Measurements from ENCODE around the gene GRIK1.

Gene GRIK1

GRCh38 chr21:29580732-29581285 is 359.0 kb downstream of the GRIK1 start:
- Histone ChIP-seq H3K4me1 (ENCODE audit: control insufficient read depth, low read depth, low read length) (no peaks in the 10 kb centered on the region), H3K9me3 (ENCODE audit: control insufficient read depth, low read depth, low read length) (no peaks in the 10 kb centered on the region)

GRCh38 chr21:29578306-29578705 is 361.5 kb downstream of the GRIK1 start:
- no peak overlapping the region for H3K4me3 ChIP-seq (ENCODE audit: low read length)
- H3K4me1 ChIP-seq (ENCODE audit: control insufficient read depth, low read depth, low read length): no peaks in the 10 kb centered on the region
- no peaks in the 10 kb centered on the region for H3K27me3 ChIP-seq (ENCODE audit: control insufficient read depth, insufficient read depth, low read length)
- H3K27ac ChIP-seq (ENCODE audit: low read length): no peak overlapping the region
- H3K9me3 ChIP-seq (ENCODE audit: control insufficient read depth, low read depth, low read length): no peaks in the 10 kb centered on the region
- no peaks in the 10 kb centered on the region for H3K36me3 ChIP-seq (ENCODE audit: control insufficient read depth, low read depth, low read length)
- H3K9ac ChIP-seq (ENCODE audit: low read length): no peak overlapping the region

More at GRCh38 chr21:29580732-29581285, 359.0 kb downstream of the GRIK1 start:
- Histone ChIP-seq H3K27ac (ENCODE audit: low read length) (no peak overlapping the region), H3K36me3 (ENCODE audit: control insufficient read depth, low read depth, low read length) (no peaks in the 10 kb centered on the region), H3K4me3 (ENCODE audit: low read length) (no peak overlapping the region), H3K27me3 (ENCODE audit: control insufficient read depth, insufficient read depth, low read length) (no peaks in the 10 kb centered on the region), H3K9ac (ENCODE audit: low read length) (no peak overlapping the region)

GRCh38 chr21:29571949-29572348 is 367.8 kb downstream of the GRIK1 start:
- H3K4me3 ChIP-seq (ENCODE audit: low read length): no peak overlapping the region
- H3K36me3 ChIP-seq (ENCODE audit: control insufficient read depth, low read depth, low read length): no peaks in the 10 kb centered on the region
- no peaks in the 10 kb centered on the region for H3K9me3 ChIP-seq (ENCODE audit: control insufficient read depth, low read depth, low read length)
- no peak overlapping the region for H3K27ac ChIP-seq (ENCODE audit: low read length)
- H3K27me3 ChIP-seq (ENCODE audit: control insufficient read depth, insufficient read depth, low read length): no peaks in the 10 kb centered on the region
- H3K4me1 ChIP-seq (ENCODE audit: control insufficient read depth, low read depth, low read length): no peaks in the 10 kb centered on the region
- H3K9ac ChIP-seq (ENCODE audit: low read length): no peak overlapping the region

GRCh38 chr21:29568020-29568697 is 371.6 kb downstream of the GRIK1 start:
- no peak overlapping the region for H3K4me3 ChIP-seq (ENCODE audit: low read length)
- no peaks in the 10 kb centered on the region for H3K36me3 ChIP-seq (ENCODE audit: control insufficient read depth, low read depth, low read length)
- no peaks in the 10 kb centered on the region for H3K4me1 ChIP-seq (ENCODE audit: control insufficient read depth, low read depth, low read length)
- H3K9me3 ChIP-seq (ENCODE audit: control insufficient read depth, low read depth, low read length): no peaks in the 10 kb centered on the region
- no peak overlapping the region for H3K9ac ChIP-seq (ENCODE audit: low read length)
- no peak overlapping the region for H3K27ac ChIP-seq (ENCODE audit: low read length)
- no peaks in the 10 kb centered on the region for H3K27me3 ChIP-seq (ENCODE audit: control insufficient read depth, insufficient read depth, low read length)

GRCh38 chr21:29557931-29558725 is 381.7 kb downstream of the GRIK1 start:
- H3K4me3 ChIP-seq (ENCODE audit: low read length): no peak overlapping the region
- H3K9ac ChIP-seq (ENCODE audit: low read length): no peak overlapping the region
- no peaks in the 10 kb centered on the region for H3K9me3 ChIP-seq (ENCODE audit: control insufficient read depth, low read depth, low read length)
- no peaks in the 10 kb centered on the region for H3K4me1 ChIP-seq (ENCODE audit: control insufficient read depth, low read depth, low read length)
- no peaks in the 10 kb centered on the region for H3K27me3 ChIP-seq (ENCODE audit: control insufficient read depth, insufficient read depth, low read length)
- no peaks in the 10 kb centered on the region for H3K36me3 ChIP-seq (ENCODE audit: control insufficient read depth, low read depth, low read length)
- H3K27ac ChIP-seq (ENCODE audit: low read length): no peak overlapping the region

GRCh38 chr21:29557200-29557599 is 382.6 kb downstream of the GRIK1 start:
- Histone ChIP-seq H3K27ac (ENCODE audit: low read length) (no peak overlapping the region), H3K9ac (ENCODE audit: low read length) (no peak overlapping the region), H3K36me3 (ENCODE audit: control insufficient read depth, low read depth, low read length) (no peaks in the 10 kb centered on the region), H3K27me3 (ENCODE audit: control insufficient read depth, insufficient read depth, low read length) (no peaks in the 10 kb centered on the region), H3K9me3 (ENCODE audit: control insufficient read depth, low read depth, low read length) (no peaks in the 10 kb centered on the region), H3K4me1 (ENCODE audit: control insufficient read depth, low read depth, low read length) (no peaks in the 10 kb centered on the region), H3K4me3 (ENCODE audit: low read length) (no peak overlapping the region)

GRCh38 chr21:29555601-29556000 is 384.2 kb downstream of the GRIK1 start:
- H3K27ac ChIP-seq (ENCODE audit: low read length): no peak overlapping the region
- H3K9ac ChIP-seq (ENCODE audit: low read length): no peak overlapping the region
- H3K4me3 ChIP-seq (ENCODE audit: low read length): no peak overlapping the region
- H3K4me1 ChIP-seq (ENCODE audit: control insufficient read depth, low read depth, low read length): no peaks in the 10 kb centered on the region
- no peaks in the 10 kb centered on the region for H3K36me3 ChIP-seq (ENCODE audit: control insufficient read depth, low read depth, low read length)
- H3K27me3 ChIP-seq (ENCODE audit: control insufficient read depth, insufficient read depth, low read length): no peaks in the 10 kb centered on the region
- no peaks in the 10 kb centered on the region for H3K9me3 ChIP-seq (ENCODE audit: control insufficient read depth, low read depth, low read length)

- H3K4me1 ChIP-seq (ENCODE audit: control insufficient read depth, low read depth, low read length): peaks cover 6% of the 10 kb centered on the region
- no peaks in the 10 kb centered on the region for H3K9me3 ChIP-seq (ENCODE audit: control insufficient read depth, low read depth, low read length)
- no peaks in the 10 kb centered on the region for H3K27me3 ChIP-seq (ENCODE audit: control insufficient read depth, insufficient read depth, low read length)
- no peak overlapping the region for H3K9ac ChIP-seq (ENCODE audit: low read length)
- no peak overlapping the region for H3K27ac ChIP-seq (ENCODE audit: low read length)
- H3K36me3 ChIP-seq (ENCODE audit: control insufficient read depth, low read depth, low read length): no peaks in the 10 kb centered on the region
- H3K4me3 ChIP-seq (ENCODE audit: low read length): no peak overlapping the region
Measured at GRCh38 chr21:29550205-29550604, 389.6 kb downstream of the GRIK1 start.

- Histone ChIP-seq H3K4me1 (ENCODE audit: control insufficient read depth, low read depth, low read length) (peaks cover 6% of the 10 kb centered on the region), H3K36me3 (ENCODE audit: control insufficient read depth, low read depth, low read length) (no peaks in the 10 kb centered on the region), H3K27ac (ENCODE audit: low read length) (no peak overlapping the region), H3K4me3 (ENCODE audit: low read length) (no peak overlapping the region), H3K27me3 (ENCODE audit: control insufficient read depth, insufficient read depth, low read length) (no peaks in the 10 kb centered on the region), H3K9me3 (ENCODE audit: control insufficient read depth, low read depth, low read length) (no peaks in the 10 kb centered on the region), H3K9ac (ENCODE audit: low read length) (no peak overlapping the region)
Measured at GRCh38 chr21:29549614-29550013, 390.2 kb downstream of the GRIK1 start.

- H3K27me3 ChIP-seq (ENCODE audit: control insufficient read depth, insufficient read depth, low read length): no peaks in the 10 kb centered on the region
- no peak overlapping the region for H3K27ac ChIP-seq (ENCODE audit: low read length)
- no peaks in the 10 kb centered on the region for H3K36me3 ChIP-seq (ENCODE audit: control insufficient read depth, low read depth, low read length)
- no peak overlapping the region for H3K9ac ChIP-seq (ENCODE audit: low read length)
- H3K4me1 ChIP-seq (ENCODE audit: control insufficient read depth, low read depth, low read length): peaks cover 6% of the 10 kb centered on the region
- H3K4me3 ChIP-seq (ENCODE audit: low read length): no peak overlapping the region
- H3K9me3 ChIP-seq (ENCODE audit: control insufficient read depth, low read depth, low read length): no peaks in the 10 kb centered on the region
Measured at GRCh38 chr21:29547998-29548397, 391.8 kb downstream of the GRIK1 start.

GRCh38 chr21:29546071-29546470 is 393.7 kb downstream of the GRIK1 start:
- Histone ChIP-seq H3K9me3 (ENCODE audit: control insufficient read depth, low read depth, low read length) (no peaks in the 10 kb centered on the region), H3K36me3 (ENCODE audit: control insufficient read depth, low read depth, low read length) (no peaks in the 10 kb centered on the region), H3K27me3 (ENCODE audit: control insufficient read depth, insufficient read depth, low read length) (no peaks in the 10 kb centered on the region), H3K4me1 (ENCODE audit: control insufficient read depth, low read depth, low read length) (peaks cover 6% of the 10 kb centered on the region), H3K27ac (ENCODE audit: low read length) (no peak overlapping the region), H3K9ac (ENCODE audit: low read length) (no peak overlapping the region), H3K4me3 (ENCODE audit: low read length) (no peak overlapping the region)
